NCI-H774 (cell line): Measurements from ENCODE around the gene SRRM4.

ENCODE experiments used
- DNase-seq: peaks from one replicate; lab custom pipeline; 2025; lab: John Stamatoyannopoulos, UW

Gene SRRM4

GRCh38 chr12:119122047-119122446, 140.7 kb downstream of the SRRM4 start:
- no peak for DNase-seq

DNA sequence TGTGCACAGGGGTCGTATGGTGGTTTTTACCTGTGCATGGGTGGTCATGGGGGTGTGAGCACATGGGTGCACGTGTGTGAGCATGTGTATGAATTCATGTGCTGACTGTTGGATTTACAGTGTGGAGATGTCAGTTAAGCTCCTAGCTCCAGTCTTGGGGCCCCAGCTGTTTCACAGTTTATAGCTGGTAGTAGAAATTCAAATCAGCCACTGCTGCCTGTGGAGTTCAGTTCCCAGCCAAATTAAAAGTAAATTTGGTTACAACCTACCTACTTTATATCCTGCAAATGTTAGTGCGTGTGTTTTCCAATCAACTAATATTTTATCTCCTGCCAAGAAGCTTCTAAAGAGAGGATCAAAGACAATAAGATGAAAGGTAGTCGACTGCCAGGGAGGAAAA, 141.4 kb downstream of the SRRM4 start:
- no peak for DNase-seq

DNA sequence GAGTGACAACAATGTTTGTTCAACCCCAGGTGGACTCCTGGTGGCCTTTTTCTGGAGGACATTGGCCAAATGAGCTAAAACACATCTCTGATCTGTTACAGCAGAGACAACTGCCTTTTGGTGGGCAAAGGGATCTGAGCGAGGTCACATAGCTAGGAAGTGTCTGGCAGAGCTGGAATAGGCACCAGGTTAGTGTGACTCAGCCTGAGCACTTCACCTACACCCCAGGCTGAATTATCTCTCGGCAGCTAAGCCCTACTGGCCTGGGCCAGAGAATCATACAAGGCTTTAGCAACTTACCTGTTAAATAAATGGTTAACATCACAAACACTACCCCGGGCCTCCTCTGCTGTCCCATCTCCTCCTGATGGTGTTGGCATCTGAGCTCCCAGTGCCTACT, 147.2 kb downstream of the SRRM4 start:
- DNase-seq, result no peak

DNA sequence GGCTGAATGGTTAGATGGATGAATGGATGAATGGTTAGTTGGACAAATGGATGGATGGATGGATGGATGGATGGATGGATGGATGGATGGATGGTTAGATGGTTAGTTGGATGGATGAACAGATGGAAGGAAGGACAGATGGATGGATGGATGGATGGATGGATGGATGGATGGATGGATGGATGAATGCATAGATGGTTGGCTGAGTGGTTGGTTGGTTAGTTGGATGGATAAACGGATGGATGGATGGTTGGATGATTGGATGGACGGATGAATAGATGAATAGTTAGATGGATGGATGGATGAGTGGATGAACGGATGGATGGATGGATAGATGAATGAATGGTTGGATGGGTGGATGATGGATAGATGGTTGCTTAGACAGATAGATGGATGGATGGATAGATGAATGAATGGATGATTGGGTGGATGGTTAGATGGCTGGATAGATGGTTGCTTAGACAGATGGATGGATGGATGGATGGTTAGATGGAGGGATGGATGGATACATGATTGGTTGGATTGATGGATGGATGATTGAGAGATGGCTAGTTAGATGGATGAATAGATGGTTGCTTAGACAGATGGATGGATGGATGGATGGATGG, 148.6 kb downstream of the SRRM4 start:
- no peak for DNase-seq

DNA sequence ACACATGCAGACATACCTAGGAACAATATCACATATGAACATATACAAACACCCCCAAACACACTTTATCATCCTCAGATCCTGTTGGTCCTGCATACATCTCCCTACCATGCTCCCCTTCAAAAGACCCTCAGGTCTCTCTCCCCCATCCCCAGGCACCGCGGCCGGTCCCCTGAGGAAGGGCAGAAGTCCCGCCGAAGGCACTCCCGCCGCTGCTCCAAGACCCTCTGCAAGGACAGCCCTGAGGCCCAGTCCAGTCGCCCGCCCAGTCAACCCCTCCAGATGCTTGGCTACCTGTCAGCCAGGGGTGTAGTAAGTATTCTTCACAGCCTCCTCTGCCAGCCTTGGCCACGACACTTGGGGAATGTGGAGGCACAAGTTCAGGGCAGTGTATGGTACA, 149.2 kb downstream of the SRRM4 start:
- no peak for DNase-seq

DNA sequence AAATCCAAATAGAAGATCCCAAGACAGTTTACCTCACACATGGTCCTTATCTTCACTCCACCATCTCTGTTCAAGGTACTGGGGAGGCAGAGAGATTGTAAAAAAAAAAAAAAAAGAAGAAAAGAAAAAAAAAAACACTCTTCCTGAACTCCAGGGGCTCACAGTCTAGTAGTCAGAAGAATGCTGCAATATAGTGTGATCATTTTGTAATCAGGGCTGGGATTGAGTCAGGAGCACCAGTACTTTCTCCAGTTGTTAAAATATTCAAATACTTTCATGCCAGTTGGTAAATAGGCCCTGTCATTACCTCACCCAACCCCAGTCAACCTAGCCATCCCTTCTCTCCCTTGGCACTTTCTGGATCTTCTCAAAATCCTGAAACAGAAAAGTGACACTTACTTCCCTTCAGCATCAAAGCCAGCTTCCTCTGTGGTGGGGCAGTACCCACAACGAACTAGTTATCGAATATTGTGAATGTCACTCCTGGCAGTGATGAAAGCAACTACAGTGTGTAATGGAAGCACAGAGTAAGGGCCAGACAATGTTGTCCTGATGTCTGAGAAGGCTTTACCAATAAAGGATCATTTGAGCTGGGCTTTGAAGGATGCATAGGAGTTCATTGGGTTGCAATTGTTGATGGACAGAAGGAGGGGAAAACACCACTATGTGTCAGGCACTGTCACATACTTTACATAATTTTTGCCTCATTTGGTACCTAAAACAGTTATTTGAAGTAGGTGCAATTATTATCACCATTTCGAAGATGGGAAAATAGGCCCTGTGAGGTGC, 153.1 kb downstream of the SRRM4 start:
- no peak for DNase-seq

GRCh38 chr12:119136811-119137410, 155.6 kb downstream of the SRRM4 start:
- no peak for DNase-seq

GRCh38 chr12:119139448-119139847, 158.1 kb downstream of the SRRM4 start:
- no peak for DNase-seq

DNA sequence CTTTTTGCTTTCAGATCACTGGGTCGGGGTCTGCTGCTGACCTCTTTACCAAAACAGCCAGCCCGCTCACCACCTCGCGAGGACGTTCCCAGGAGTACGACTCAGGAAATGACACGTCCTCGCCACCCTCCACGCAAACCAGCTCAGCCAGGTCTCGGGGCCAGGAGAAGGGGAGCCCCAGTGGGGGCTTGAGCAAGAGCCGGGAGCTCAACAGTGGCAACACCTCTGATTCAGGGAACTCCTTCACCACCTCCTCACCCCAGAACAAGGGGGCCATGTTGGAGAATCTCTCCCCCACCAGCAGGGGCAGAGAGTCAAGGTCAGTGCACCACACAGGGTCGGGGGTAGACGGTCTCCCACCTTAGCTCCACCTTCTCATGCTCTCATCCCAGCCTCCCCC, 164.0 kb downstream of the SRRM4 start:
- DNase-seq, result no peak

- no peak for DNase-seq
Observed at GRCh38 chr12:119147847-119148448, 166.6 kb downstream of the SRRM4 start.

DNA sequence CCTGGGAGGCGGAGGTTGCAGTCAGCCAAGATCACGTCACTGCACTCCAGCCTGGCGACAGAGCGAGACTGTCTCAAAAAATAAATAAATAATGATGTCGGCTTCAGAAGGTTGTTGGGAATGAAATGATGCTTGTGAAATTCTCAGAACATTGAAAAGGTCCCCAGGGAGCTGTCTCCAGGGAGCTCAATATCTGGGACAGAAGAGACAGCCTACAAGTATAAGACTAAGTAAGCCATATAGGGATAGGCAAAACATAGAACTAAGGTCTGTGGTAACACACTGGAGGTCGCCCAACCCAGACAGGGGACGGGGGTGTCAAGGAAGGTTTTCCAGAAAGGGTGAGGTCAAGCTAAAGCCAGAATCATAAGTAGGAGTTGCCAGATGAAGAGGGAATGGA, 167.9 kb downstream of the SRRM4 start:
- DNase-seq, result no peak

- DNase-seq, result no peak
Observed at GRCh38 chr12:119151445-119152026, 170.2 kb downstream of the SRRM4 start.

- DNase-seq, result no peak
Observed at GRCh38 chr12:119153477-119154434, 172.4 kb downstream of the SRRM4 start.

- no peak for DNase-seq
Observed at GRCh38 chr12:119154435-119154818, 173.1 kb downstream of the SRRM4 start.

GRCh38 chr12:119156401-119157044, 175.2 kb downstream of the SRRM4 start:
- DNase-seq, result no peak

GRCh38 chr12:119157528-119157927, 176.2 kb downstream of the SRRM4 start:
- DNase-seq, result no peak

DNA sequence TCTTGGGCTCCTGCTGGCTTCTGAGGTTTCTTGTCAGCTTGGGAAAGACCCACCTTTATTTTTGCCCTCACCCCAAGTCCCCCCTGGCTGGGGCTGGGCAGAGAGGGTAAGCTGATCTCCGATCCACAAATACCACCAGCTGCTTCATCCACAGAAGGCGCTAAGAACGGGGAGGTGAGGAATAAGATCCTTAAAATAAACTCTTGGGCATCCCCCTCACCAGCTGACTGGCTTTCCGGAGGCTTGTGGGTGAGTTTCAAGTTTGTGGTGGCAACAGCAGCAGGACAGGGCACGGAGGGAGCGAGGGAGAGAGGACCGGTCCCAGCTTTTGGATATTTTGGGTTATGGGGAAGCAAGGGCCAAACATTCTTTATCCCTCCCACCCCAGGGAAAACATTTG, 176.6 kb downstream of the SRRM4 start:
- no peak for DNase-seq

- DNase-seq, result no peak
Observed at GRCh38 chr12:119158402-119158801, 177.1 kb downstream of the SRRM4 start.

DNA sequence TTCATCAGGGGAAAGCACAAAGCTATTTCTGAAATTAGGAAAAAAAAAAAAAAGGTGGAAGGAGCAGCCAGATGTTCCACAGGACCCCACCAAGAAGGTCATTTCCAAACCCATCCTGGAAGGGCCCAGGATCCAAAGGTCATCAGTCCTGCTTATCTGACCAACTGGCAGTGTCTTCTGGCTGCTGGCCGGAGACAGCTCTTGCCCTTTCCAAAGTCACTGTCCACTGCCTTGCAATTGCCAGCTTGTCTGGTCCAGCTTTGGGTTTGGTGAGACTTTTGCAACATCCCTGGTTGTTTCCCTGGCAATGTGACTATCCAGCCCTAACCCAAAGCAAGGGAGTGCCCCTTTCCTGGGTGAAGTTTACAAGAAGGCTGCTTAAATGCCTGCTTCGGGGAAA, 178.5 kb downstream of the SRRM4 start:
- DNase-seq, result no peak

DNA sequence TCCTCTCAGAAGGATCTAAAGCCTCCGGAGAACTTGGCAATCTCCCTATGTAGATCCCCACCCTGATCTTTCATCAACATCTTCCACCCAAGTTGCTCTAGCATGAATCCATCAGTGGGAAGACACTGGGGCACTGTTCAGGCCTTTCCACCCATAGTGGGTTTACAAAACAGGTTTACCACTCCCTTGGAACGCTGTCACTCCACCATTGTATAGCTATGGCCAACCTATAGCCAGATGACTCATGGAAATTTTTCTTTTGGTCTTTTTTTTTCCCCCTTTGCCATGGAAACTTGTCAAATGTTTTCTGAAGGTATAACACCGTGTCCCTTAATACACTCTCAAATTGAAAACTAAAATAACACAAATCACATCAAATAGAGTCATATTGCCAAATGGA, 186.6 kb downstream of the SRRM4 start:
- DNase-seq, result no peak

GRCh38 chr12:119168721-119169120, 187.4 kb downstream of the SRRM4 start:
- no peak for DNase-seq
